ENCODE results near the gene KCNJ14. TPM values are rescaled to one million over a fixed set of nuclear protein-coding genes. Genes with fewer than 3 reads are reported as not detected.

The KCNJ14 gene
- 1.4 and 2.2 TPM in 2 replicates for total RNA-seq (2014; rRNA removed)
- Bru-seq, nascent RNA: percentile 58 among the genes with signal in this experiment
- BruChase-seq, experiment 1, labeled RNA remaining after a 6-hour chase: percentile 93 among the genes with signal in this experiment
- percentile 82 among the genes with signal in this experiment for BruChase-seq, experiment 2, labeled RNA remaining after a 2-hour chase
- long read RNA-seq, partial matches to known transcripts: 0 of 16 reads
- long read RNA-seq, other reads (novel, unspliced or antisense): 15 of 16 reads

DNA sequence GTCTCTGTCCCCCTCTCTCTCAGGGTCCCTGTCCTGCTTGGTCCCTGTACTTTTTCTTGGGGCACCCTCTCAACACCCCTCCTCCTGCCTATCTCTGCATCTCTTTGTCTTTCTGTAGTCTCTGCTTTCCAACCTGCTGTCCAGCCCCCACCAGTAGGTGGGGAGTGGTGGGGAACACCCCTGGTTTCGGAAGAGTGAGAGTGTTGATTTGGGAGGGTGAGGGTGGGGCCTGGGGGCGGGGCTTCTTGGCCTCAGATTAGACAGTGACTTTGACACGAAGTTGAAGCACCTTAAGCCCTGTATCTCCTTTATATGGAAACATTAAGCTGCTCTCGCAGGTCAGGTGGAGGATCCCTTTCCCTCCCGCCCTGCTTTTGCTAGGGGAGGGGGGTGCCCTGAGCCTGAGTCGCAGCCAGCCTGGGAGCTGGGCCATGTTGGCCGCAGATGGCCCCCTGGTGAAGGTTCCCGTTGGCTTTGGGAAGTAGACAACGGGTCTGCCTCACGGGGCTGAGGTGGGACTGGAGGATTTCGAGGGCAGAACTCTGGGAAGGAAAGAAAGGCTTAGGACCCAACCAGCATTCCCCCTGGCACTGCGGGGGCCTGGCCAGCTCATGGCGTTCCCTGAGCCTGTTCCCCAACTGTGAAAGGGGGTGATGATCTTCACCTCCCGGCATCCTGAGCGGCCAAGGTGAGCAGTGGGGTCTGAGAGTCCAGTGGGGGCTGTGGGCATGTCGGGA is at the start of gene KCNJ14:
Gene KCNJ14, plus strand, starts transcription at position 404 of the 737 bp plus-strand sequence. CDS start 6,151 bp downstream, outside the sequence.
- no TSS peak for BruUV-seq (replicated peaks)
- Histone ChIP-seq H2AFZ (ENCODE audit: low read length) (no peak within 1 kb of the TSS), H3K36me3 (ENCODE audit: low read depth, low read length) (peaks cover 22% of the 10 kb centered on the region), H3K9me3 (ENCODE audit: low read length) (no peaks in the 10 kb centered on the region), H3K9me2 (replicated peaks; ENCODE audit: low read length) (no peaks in the 10 kb centered on the region), H3K4me2 (ENCODE audit: low read length) (no peak within 1 kb of the TSS), H3K27ac (ENCODE audit: low read length) (no peak within 1 kb of the TSS), H4K20me1 (ENCODE audit: low read length) (no peaks in the 10 kb centered on the region), H3K27me3 (ENCODE audit: low read length) (no peaks in the 10 kb centered on the region), H3K79me2 (ENCODE audit: low read length) (peaks cover 9% of the 10 kb centered on the region; the same call in 1 of the 2 replicates), H3F3A (ENCODE audit: low read length, unreplicated experiment) (no peaks in the 10 kb centered on the region), H3K4me1 (ENCODE audit: insufficient read depth, low read length) (no peaks in the 10 kb centered on the region), H3K9ac (ENCODE audit: low read length) (no peak within 1 kb of the TSS), H3K4me3 (ENCODE audit: low read length) (no peak within 1 kb of the TSS)
- POLR2A ChIA-PET (ENCODE audit: unreplicated experiment): no interaction called here
- no peak for DNase-seq
- TF ChIP-seq EZH2 (IDR thresholded peaks at IDR 0.05; ENCODE audit: low read length, unreplicated experiment) (no peak), EZH2phosphoT487 (IDR thresholded peaks at IDR 0.05; ENCODE audit: borderline replicate concordance, low read length) (no peak)
- TF ChIP-seq, protein P1, sequence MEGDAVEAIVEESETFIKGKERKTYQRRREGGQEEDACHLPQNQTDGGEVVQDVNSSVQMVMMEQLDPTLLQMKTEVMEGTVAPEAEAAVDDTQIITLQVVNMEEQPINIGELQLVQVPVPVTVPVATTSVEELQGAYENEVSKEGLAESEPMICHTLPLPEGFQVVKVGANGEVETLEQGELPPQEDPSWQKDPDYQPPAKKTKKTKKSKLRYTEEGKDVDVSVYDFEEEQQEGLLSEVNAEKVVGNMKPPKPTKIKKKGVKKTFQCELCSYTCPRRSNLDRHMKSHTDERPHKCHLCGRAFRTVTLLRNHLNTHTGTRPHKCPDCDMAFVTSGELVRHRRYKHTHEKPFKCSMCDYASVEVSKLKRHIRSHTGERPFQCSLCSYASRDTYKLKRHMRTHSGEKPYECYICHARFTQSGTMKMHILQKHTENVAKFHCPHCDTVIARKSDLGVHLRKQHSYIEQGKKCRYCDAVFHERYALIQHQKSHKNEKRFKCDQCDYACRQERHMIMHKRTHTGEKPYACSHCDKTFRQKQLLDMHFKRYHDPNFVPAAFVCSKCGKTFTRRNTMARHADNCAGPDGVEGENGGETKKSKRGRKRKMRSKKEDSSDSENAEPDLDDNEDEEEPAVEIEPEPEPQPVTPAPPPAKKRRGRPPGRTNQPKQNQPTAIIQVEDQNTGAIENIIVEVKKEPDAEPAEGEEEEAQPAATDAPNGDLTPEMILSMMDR (conservative IDR thresholded peaks at IDR 0.05; ENCODE audit: low read depth, low read length): no peak
- intact Hi-C loops (cut with micrococcal nuclease): no loop called here
- CTCF ChIA-PET: no interaction called here
- ATAC-seq: no peak

DNA sequence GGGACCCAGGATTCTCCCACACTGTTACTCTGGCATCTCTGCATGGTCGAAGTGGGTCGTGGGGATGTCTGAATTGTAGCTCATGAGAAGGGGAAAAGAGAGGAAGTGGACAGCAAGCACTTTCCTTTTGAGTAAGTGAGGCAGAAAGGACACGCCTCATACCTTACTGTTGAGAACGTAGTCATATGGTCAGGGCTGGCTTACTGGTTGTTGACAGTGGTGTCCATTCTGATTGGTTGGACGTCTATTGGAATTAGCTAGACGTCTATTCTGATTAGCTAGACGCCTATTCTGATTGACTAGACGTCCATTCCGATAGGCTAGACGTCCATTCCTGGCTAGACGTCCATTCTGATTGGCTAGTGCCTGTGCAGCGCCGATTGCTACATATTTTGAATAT is 49.5 kb upstream of the KCNJ14 start:
- no peaks in the 10 kb centered on the region for H3K4me1 ChIP-seq (ENCODE audit: insufficient read depth, low read length)
- ChIA-PET POLR2A (ENCODE audit: unreplicated experiment) (no interaction called here), CTCF (no interaction called here)
- DNase-seq (peak; percentile 36), ATAC-seq (no peak)
- H4K20me1 ChIP-seq (ENCODE audit: low read length): no peaks in the 10 kb centered on the region
- no peaks in the 10 kb centered on the region for H3K36me3 ChIP-seq (ENCODE audit: low read depth, low read length)
- H3K9ac ChIP-seq (ENCODE audit: low read length): no peak overlapping the region
- TF ChIP-seq EZH2 (IDR thresholded peaks at IDR 0.05; ENCODE audit: low read length, unreplicated experiment) (no peak), EZH2phosphoT487 (IDR thresholded peaks at IDR 0.05; ENCODE audit: borderline replicate concordance, low read length) (no peak)
- TF ChIP-seq, protein P1 (conservative IDR thresholded peaks at IDR 0.05; ENCODE audit: low read depth, low read length): no peak
- H3K4me3 ChIP-seq (ENCODE audit: low read length): no peak overlapping the region
- H3K9me2 ChIP-seq (replicated peaks; ENCODE audit: low read length): no peaks in the 10 kb centered on the region
- no peaks in the 10 kb centered on the region for H3F3A ChIP-seq (ENCODE audit: low read length, unreplicated experiment)
- H3K9me3 ChIP-seq (ENCODE audit: low read length): no peaks in the 10 kb centered on the region
- no peak overlapping the region for H3K4me2 ChIP-seq (ENCODE audit: low read length)
- intact Hi-C loops (cut with micrococcal nuclease): no loop called here
- H3K27ac ChIP-seq (ENCODE audit: low read length): no peak overlapping the region
- H2AFZ ChIP-seq (ENCODE audit: low read length): no peak overlapping the region
- H3K27me3 ChIP-seq (ENCODE audit: low read length): no peaks in the 10 kb centered on the region
- H3K79me2 ChIP-seq (ENCODE audit: low read length): no peaks in the 10 kb centered on the region
- BruUV-seq (replicated peaks): no TSS peak

All from PC-3 (cell line).